HepG2 (cell line): ENCODE results near the gene GRIK5. TPM values are rescaled to one million over a fixed set of nuclear protein-coding genes. Genes with fewer than 3 reads are reported as not detected.

ENCODE experiments used
- ATAC-seq: fragments of 200-7000 bp; cut with Tn5 transposase; 3 replicates; pipeline ENCODE4 v1.9.1; 2020; ENCODE audit warnings: mild to moderate bottlenecking, moderate library complexity
- BruUV-seq: library from RNA; stranded (reverse); fragments of 400-500 nt; replicated peaks from 2 replicates; lab custom pipeline; 2021; lab: Mats Ljungman, UMichigan
- CTCF ChIA-PET: fragments of 300-600 bp; formaldehyde crosslinking; extraction: SDS; loops from one replicate; lab custom pipeline; 2021; ENCODE audit warnings: low total read pairs, inconsistent platforms, low intra/inter-chr PET ratio; lab: Yijun Ruan, JAX
- POLR2A ChIA-PET: fragments of 350-600 bp; sonication (Branson Sonifier 250); formaldehyde crosslinking; loops from one replicate; lab custom pipeline; 2020; ENCODE audit warnings: antibody characterized with exemption, inconsistent platforms; lab: Yijun Ruan, JAX
- DNase-seq: peaks from one replicate; pipeline ENCODE4 v3.0.0-alpha.2; 2015; ENCODE audit warnings: low spot score
- FAIRE-seq: peaks from 3 replicates; lab custom pipeline; 2011; peaks lifted over from hg19 to GRCh38; lab: Jason Lieb, UNC
- H2AFZ ChIP-seq: one replicate; pipeline ENCODE4 v1.6.1; 2011; ENCODE audit warnings: low read length, inconsistent platforms
- H3K27ac ChIP-seq: fragments of 300-600 bp; 3 replicates; pipeline ENCODE4 v1.8.0; 2011; ENCODE audit warnings: mixed run types, mild to moderate bottlenecking, mixed read lengths, low read length, inconsistent platforms; ENCODE audit not compliant: insufficient read depth; ENCODE audit errors: extremely low read length
- H3K27me3 ChIP-seq, 2 experiments: fragments of 200-600 bp in 1 of 2; 2 replicates in 1 of 2; 3 replicates in 1 of 2; pipeline versions ENCODE4 v1.6.0 to v1.8.0; 2011; ENCODE audit warnings: low read length in 2 of 2, mild to moderate bottlenecking in 2 of 2, moderate library complexity in 2 of 2, inconsistent platforms in 1 of 2; ENCODE audit not compliant: insufficient read depth in 2 of 2, control insufficient read depth in 1 of 2
- H3K36me3 ChIP-seq, 2 experiments: fragments of 200-600 bp in 1 of 2; replicated peaks in 1 of 2; 2 replicates in 1 of 2; 3 replicates in 1 of 2; pipeline versions ENCODE4 v1.5.1 to v1.8.0; 2011; ENCODE audit warnings: low read length in 2 of 2, inconsistent platforms in 1 of 2; ENCODE audit not compliant: insufficient read depth in 2 of 2, control insufficient read depth in 1 of 2
- H3K4me1 ChIP-seq: 2 replicates; pipeline ENCODE4 v1.5.1; 2012; ENCODE audit warnings: low read length, inconsistent platforms; ENCODE audit not compliant: insufficient read depth
- H3K4me2 ChIP-seq: 2 replicates; pipeline ENCODE4 v1.6.0; 2011; ENCODE audit warnings: low read depth, low read length, inconsistent platforms
- H3K4me3 ChIP-seq, 3 experiments: fragments of 200-600 bp in 1 of 3; sonication (generic), shearing (Covaris generic) in 1 of 3; replicated peaks in 1 of 3; 2 replicates each; pipeline ENCODE4 v1.5.1; 2011 to 2016; ENCODE audit warnings: low read length in 3 of 3, inconsistent platforms in 2 of 3, low read depth in 2 of 3, mild to moderate bottlenecking in 2 of 3, control low read depth in 1 of 3, mixed read lengths in 1 of 3; ENCODE audit not compliant: insufficient read depth in 1 of 3
- H3K79me2 ChIP-seq: one replicate; pipeline ENCODE4 v1.6.1; 2011; ENCODE audit warnings: low read length, inconsistent platforms; ENCODE audit not compliant: insufficient read depth
- H3K9ac ChIP-seq: 2 replicates; pipeline ENCODE4 v1.6.0; 2011; ENCODE audit warnings: mild to moderate bottlenecking, low read depth, low read length, inconsistent platforms; ENCODE audit not compliant: insufficient read depth
- H3K9me3 ChIP-seq: 2 replicates; pipeline ENCODE4 v1.5.1; 2012; ENCODE audit warnings: mild to moderate bottlenecking, low read length
- H4K20me1 ChIP-seq: 2 replicates; pipeline ENCODE4 v1.6.0; 2011; ENCODE audit warnings: inconsistent platforms, mild to moderate bottlenecking, low read length, moderate library complexity; ENCODE audit not compliant: insufficient read depth
- DNMT1 ChIP-seq: sonication (generic); formaldehyde crosslinking; IDR thresholded peaks from 2 replicates; pipeline ENCODE4 v1.5.1; 2020; ENCODE audit warnings: mild to moderate bottlenecking, missing genetic modification reagents
- HHEX ChIP-seq: IDR thresholded peaks from 2 replicates; pipeline ENCODE4 v1.6.1; 2016; ENCODE audit warnings: control low read depth
- IKZF1 ChIP-seq: fragments of 450-650 bp; IDR thresholded peaks from 2 replicates; pipeline ENCODE4 v1.7.1; 2016
- KMT2B ChIP-seq: IDR thresholded peaks from 2 replicates; pipeline ENCODE4 v1.6.1; 2016; ENCODE audit warnings: missing genetic modification reagents, missing compliant biosample characterization
- MZF1 ChIP-seq: sonication (generic); formaldehyde crosslinking; IDR thresholded peaks from 2 replicates; pipeline ENCODE4 v1.8.1; 2023; ENCODE audit warnings: mild to moderate bottlenecking, missing genetic modification reagents, borderline replicate concordance
- NFRKB ChIP-seq: fragments of 450-650 bp; IDR thresholded peaks from 2 replicates; pipeline ENCODE4 v1.6.1; 2017
- ONECUT2 ChIP-seq: sonication (generic); formaldehyde crosslinking; IDR thresholded peaks from 2 replicates; pipeline ENCODE4 v1.4.0; 2020; ENCODE audit warnings: missing genetic modification reagents
- RAD21 ChIP-seq: fragments of 450-650 bp; formaldehyde crosslinking; IDR thresholded peaks from 2 replicates; pipeline ENCODE4 v1.5.0; 2020; ENCODE audit warnings: mild to moderate bottlenecking
- ZC3H13 ChIP-seq: sonication (generic); formaldehyde crosslinking; IDR thresholded peaks from 2 replicates; pipeline ENCODE4 v1.8.1; 2023; ENCODE audit warnings: mild to moderate bottlenecking, missing genetic modification reagents, moderate library complexity
- ZNF510 ChIP-seq: sonication (generic); formaldehyde crosslinking; IDR thresholded peaks from 2 replicates; pipeline ENCODE4 v1.4.0; 2020; ENCODE audit warnings: low read depth, mild to moderate bottlenecking, missing genetic modification reagents
- WGBS: methylation state at CpG from one replicate; pipeline ENCODE4 v1.1.6; 2017; ENCODE audit warnings: low lambda C conversion rate; 5-methylcytosine and 5-hydroxymethylcytosine counted together
- in situ Hi-C: cut with HindIII; loops from 2 replicates; pipeline ENCODE4 v1.10.0; 2017; ENCODE audit warnings: low pct_unique_long_range_greater_than_20kb; ENCODE audit not compliant: extremely low pct_ligation_motif_present
- intact Hi-C: fragments of 100-400 bp; cut with micrococcal nuclease; formaldehyde crosslinking; loops from one replicate; pipeline ENCODE4 v1.10.0; 2022; ENCODE audit not compliant: unreplicated experiment
- polyA plus RNA-seq, 8 experiments: library from polyadenylated mRNA; depleted of rRNA in 3 of 8; stranded (reverse) in 7 of 8; unstranded in 1 of 8; fragments of >200 nt; fragmentation: Illumina TruSeq in 4 of 8; extraction: Trizol in 4 of 8; gene quantifications; 2 replicates each; pipeline versions ENCODE4 v1.2.1 to v1.2.3, GENCODE V29; 2011 to 2016; ENCODE audit warnings: low read depth in 4 of 8, missing spikeins in 1 of 8, mixed read lengths in 1 of 8; ENCODE audit not compliant: insufficient read depth in 1 of 8
- total RNA-seq, 5 experiments: library from RNA; depleted of rRNA; stranded (reverse); fragments of >200 nt; fragmentation: Illumina TruSeq; extraction: Trizol; gene quantifications; 2 replicates each; pipeline ENCODE4 v1.2.3, GENCODE V29; 2016; ENCODE audit warnings: low read depth in 1 of 5
- TF ChIP-seq, protein P1 (sequence below): sonication (generic); formaldehyde crosslinking; conservative IDR thresholded peaks from 2 replicates; pipeline ENCODE4 v1.4.0; 2020; ENCODE audit warnings: mild to moderate bottlenecking, missing genetic modification reagents, moderate library complexity
- TF ChIP-seq, protein P2 (sequence below): IDR thresholded peaks from 2 replicates; pipeline ENCODE4 v1.6.1; 2016; ENCODE audit warnings: missing compliant biosample characterization, missing genetic modification reagents, borderline replicate concordance
- TF ChIP-seq, protein P3 (sequence below): IDR thresholded peaks from 2 replicates; pipeline ENCODE4 v1.6.1; 2016; ENCODE audit warnings: low read depth, borderline replicate concordance
- TF ChIP-seq, protein P4 (sequence below): sonication (generic); formaldehyde crosslinking; IDR thresholded peaks from 2 replicates; pipeline ENCODE4 v1.8.0; 2022; ENCODE audit warnings: mild to moderate bottlenecking, missing genetic modification reagents; ENCODE audit not compliant: insufficient replicate concordance

Gene GRIK5
- total and polyA plus RNA-seq, 2 of the 13 experiments (the other 11 are each of a cell fraction or from before 2014, with no cell fraction given), result not detected

DNA sequence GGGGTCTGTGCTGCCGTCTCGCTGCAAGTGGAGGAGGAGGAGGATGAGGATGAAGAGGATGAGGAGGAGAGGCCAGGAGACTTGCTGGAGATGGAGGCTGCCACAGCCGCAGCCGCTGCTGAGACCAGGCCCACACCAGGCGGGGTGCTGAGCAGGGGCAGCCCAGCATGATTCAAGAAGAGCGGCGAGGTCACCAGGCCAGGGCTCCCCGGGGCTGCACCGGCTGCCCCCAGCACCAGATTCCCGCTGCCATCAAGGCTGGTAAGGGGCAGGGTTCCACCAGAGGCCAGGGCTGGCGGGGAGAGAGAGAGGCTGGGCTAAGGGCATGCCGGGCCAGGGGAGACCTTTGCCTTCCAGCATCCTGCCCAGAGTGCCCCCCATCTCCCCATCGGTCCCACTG lies 21.3 kb upstream of the GRIK5 start:
- POLR2A ChIA-PET, result interaction anchor here (1.8 kb wide), 1 partner anchor 15 kb away, joined by 4 read pairs; the partner anchor contains the start of gene ZNF574
- H2AFZ ChIP-seq, result no peak overlapping the region

More for the DNA sequence above, 21.3 kb upstream of the GRIK5 start:
- Histone ChIP-seq H3K4me3 (no peak overlapping the region), H3K36me3 (no peaks in the 10 kb centered on the region), H3K9ac (no peak overlapping the region), H3K4me2 (no peak overlapping the region), H3K4me1 (peaks cover 24% of the 10 kb centered on the region), H3K27me3 (peaks cover 1 to 28% of the 10 kb centered on the region in 2 experiments; a peak in 4 of 5 replicates), H3K79me2 (no peaks in the 10 kb centered on the region), H4K20me1 (no peaks in the 10 kb centered on the region), H3K9me3 (no peaks in the 10 kb centered on the region), H3K27ac (no peak overlapping the region)
- FAIRE-seq (no peak), DNase-seq (no peak), ATAC-seq (no peak)
- intact Hi-C loops (no loop called here), in situ Hi-C loops (no loop called here)
- CTCF ChIA-PET, result no interaction called here
- WGBS, result 78% methylated on average over 6 of the region's 13 CpGs
- BruUV-seq, result no TSS peak
- TF ChIP-seq, protein P1, sequence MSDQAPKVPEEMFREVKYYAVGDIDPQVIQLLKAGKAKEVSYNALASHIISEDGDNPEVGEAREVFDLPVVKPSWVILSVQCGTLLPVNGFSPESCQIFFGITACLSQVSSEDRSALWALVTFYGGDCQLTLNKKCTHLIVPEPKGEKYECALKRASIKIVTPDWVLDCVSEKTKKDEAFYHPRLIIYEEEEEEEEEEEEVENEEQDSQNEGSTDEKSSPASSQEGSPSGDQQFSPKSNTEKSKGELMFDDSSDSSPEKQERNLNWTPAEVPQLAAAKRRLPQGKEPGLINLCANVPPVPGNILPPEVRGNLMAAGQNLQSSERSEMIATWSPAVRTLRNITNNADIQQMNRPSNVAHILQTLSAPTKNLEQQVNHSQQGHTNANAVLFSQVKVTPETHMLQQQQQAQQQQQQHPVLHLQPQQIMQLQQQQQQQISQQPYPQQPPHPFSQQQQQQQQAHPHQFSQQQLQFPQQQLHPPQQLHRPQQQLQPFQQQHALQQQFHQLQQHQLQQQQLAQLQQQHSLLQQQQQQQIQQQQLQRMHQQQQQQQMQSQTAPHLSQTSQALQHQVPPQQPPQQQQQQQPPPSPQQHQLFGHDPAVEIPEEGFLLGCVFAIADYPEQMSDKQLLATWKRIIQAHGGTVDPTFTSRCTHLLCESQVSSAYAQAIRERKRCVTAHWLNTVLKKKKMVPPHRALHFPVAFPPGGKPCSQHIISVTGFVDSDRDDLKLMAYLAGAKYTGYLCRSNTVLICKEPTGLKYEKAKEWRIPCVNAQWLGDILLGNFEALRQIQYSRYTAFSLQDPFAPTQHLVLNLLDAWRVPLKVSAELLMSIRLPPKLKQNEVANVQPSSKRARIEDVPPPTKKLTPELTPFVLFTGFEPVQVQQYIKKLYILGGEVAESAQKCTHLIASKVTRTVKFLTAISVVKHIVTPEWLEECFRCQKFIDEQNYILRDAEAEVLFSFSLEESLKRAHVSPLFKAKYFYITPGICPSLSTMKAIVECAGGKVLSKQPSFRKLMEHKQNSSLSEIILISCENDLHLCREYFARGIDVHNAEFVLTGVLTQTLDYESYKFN (CRISPR knock-in tag), result no peak
- TF ChIP-seq KMT2B (no peak), RAD21 (CRISPR knock-in tag) (no peak), MZF1 (CRISPR knock-in tag) (no peak), IKZF1 (no peak), ONECUT2 (CRISPR knock-in tag) (no peak), ZNF510 (CRISPR knock-in tag) (no peak), HHEX (CRISPR knock-in tag) (no peak), DNMT1 (CRISPR knock-in tag) (no peak), NFRKB (no peak), ZC3H13 (no peak)
- TF ChIP-seq, protein P2, sequence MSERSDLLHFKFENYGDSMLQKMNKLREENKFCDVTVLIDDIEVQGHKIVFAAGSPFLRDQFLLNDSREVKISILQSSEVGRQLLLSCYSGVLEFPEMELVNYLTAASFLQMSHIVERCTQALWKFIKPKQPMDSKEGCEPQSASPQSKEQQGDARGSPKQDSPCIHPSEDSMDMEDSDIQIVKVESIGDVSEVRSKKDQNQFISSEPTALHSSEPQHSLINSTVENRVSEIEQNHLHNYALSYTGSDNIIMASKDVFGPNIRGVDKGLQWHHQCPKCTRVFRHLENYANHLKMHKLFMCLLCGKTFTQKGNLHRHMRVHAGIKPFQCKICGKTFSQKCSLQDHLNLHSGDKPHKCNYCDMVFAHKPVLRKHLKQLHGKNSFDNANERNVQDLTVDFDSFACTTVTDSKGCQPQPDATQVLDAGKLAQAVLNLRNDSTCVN, result no peak
- TF ChIP-seq, protein P3, sequence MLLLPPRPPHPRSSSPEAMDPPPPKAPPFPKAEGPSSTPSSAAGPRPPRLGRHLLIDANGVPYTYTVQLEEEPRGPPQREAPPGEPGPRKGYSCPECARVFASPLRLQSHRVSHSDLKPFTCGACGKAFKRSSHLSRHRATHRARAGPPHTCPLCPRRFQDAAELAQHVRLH (CRISPR knock-in tag), result no peak
- TF ChIP-seq, protein P4, sequence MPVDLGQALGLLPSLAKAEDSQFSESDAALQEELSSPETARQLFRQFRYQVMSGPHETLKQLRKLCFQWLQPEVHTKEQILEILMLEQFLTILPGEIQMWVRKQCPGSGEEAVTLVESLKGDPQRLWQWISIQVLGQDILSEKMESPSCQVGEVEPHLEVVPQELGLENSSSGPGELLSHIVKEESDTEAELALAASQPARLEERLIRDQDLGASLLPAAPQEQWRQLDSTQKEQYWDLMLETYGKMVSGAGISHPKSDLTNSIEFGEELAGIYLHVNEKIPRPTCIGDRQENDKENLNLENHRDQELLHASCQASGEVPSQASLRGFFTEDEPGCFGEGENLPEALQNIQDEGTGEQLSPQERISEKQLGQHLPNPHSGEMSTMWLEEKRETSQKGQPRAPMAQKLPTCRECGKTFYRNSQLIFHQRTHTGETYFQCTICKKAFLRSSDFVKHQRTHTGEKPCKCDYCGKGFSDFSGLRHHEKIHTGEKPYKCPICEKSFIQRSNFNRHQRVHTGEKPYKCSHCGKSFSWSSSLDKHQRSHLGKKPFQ, result no peak
